Ramos (cell line): ENCODE measurements around the gene SEC14L5.

Source experiments
- in situ Hi-C: fragments of 300-500 bp; cut with MboI; formaldehyde crosslinking; loops from one replicate; pipeline ENCODE4 v1.14.3; 2022; ENCODE audit warnings: low sequenced_read_pairs; ENCODE audit not compliant: unreplicated experiment

SEC14L5 gene

DNA sequence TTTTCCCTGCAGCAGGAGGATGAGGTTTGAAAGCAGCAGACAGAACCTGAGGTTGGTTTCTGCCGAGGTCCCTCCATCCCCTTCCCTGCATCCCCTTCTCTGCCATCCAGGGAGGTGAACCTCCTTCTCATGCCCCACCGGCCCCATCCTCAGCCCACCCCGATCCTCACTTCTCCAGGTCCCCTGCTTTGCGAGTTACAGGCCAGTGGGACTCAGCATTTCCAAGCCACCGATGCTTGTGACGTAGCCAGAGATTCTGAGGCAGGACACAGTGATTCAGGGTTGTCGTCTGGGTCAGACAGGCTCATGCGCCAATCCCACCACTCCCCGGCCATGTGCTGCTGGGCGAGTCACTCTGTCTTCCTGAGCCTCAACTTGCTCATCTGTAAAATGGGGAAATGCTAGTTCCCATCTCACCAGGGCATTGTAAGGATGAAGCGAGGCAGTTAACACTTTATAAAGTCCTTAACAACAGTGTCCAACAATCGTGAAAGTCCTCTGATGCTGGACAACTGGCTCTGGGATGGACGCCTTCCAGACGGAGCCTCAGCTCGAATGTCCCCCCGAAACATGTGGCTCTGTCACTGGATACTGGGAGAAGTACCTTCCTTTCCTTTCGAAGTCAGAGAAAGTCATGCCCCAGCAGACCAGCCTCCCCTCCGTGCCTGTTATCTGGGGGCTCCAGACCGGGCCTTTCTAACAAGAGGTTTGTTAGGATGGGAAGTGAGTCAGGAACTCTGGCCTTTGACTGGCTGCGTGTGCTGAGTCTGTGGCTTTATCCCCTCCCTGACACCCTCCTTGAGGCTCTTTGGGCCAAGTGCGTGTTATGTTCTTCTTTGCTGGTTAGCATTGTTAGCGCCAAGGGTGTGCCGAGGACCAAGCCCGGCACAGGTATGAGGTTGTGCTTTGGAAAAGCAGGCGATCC is 21.9 kb downstream of the SEC14L5 start:
- in situ Hi-C loops: no loop called here

DNA sequence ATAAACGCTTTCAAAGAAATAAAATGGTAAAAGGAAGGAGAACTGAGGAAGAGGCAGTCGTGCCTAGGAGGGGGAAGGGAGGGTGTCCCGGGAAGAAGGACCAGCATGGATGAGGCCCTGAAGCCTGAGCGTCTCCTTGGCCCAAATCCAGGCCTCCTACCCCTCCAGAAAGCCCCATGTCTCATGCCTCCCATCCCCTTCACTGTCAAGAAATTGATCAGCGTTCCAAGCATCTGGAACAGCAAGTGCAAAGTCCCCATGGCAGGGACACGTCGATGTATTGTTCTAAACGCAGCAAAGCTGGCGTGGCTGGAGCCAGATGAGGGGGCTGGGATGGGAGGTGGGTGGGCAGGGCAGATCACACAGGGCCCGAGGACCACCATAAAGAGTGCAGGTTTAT is 22.6 kb downstream of the SEC14L5 start:
- in situ Hi-C loops: no loop called here

DNA sequence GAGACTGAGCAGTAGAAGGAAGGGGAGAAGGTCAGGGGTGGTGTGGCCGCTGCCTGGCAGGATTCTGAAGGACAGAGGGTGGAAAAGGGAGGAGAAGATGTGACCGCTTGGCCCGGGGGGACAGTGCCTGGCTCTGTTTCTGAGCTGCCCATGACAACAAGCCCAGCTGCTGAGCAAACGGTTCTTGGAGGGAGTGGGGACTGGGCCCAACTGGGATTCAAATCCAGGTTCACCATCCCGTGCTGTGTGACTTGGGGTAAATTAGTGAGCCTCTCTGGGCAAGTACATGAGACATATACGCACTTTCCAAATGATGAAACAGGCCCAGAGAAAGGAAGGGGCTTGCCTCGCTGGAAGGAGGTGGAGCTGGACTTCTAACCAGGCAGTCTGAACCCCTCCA is 23.3 kb downstream of the SEC14L5 start:
- in situ Hi-C loops: no loop called here

DNA sequence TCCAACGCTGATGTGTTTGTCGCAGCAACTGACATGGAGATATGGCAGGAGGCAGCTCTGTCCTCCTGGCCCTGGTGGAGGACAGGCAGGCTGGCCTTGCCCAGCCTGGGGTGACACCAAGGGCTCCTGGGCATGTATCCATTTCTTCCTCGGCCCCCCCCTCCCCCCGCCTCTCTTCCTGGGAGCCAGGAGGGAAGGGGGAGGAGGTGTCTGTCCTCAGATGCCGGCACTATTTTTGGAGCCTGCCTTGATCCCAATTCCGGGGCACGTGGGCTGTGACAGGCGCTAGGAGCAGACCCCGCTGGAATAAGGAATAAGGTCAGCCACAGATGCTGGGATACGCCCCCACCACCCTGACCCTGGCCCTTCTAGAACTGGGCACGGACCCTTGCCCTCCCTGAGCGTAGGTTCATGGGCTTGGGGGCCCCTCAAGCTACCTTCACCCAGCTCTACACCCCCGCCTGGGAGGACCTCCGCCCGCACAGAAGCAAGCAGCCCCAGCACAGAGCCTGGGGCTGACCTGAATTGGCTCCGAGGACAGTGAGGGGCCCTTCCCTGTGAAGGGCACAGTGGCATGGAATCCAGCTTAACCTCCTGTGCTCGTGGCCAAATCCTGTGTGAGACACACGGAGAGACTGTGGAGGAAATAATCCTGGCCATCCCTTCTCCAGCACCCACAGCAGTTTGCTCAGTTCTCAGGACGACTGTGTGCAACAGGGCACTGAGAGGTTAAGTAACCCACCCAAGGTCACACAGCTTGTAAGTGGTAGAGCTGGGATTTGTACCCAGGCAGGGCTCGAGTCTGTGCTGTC is 24.1 kb downstream of the SEC14L5 start:
- in situ Hi-C loops: no loop called here

DNA sequence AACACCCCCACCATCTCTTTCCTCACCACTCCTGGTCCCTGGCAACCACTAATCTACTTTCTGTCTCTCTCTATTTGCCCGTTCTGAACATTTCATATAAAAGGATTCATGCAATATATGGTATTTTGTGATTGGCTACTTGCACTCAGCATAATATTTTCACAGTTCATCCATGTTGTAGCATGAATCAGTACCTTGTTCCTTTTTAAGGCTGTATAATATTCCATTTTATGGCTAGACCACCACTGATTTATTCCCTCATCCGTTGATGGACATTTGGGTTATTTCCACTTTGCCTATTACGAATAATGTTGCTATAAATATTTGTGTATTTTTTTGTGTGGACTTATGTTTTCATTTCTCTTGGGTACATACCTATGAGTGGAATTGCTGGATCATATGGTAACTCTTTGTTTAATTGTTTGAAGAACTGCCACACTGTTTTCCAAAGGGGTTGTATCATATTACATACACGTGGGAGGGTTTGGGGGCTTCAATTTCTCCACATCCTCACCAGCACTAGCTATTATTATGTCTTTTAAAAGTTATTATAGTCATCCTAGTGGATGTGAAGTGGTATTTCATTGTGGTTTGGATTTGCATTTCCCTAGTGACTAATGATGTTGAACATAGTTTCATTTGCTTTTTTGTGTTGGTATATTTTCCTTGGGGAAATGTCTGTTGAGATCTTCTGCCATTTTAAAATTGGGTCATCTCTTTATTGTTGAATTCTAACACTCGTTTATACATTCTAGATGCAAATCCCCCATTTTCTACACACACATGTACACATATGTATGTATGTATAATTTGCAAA is 26.3 kb downstream of the SEC14L5 start:
- in situ Hi-C loops: no loop called here

DNA sequence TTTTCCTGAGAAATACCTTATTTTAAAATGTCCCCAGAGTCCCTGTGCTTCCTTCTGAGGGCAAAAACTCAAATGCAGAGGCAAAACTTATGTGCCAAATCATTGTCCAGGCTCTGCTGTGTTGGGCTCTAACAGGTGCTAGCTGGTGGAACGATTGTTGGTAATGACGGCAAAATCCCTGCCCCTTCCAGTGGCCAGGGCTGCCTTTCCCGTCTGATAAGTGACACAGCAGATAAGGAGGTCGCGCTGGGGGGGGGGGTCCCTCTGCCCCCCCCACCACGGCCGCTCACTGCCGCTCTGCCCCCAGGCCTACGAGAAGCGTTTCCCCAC is 29.1 kb downstream of the SEC14L5 start:
- in situ Hi-C loops: no loop called here

DNA sequence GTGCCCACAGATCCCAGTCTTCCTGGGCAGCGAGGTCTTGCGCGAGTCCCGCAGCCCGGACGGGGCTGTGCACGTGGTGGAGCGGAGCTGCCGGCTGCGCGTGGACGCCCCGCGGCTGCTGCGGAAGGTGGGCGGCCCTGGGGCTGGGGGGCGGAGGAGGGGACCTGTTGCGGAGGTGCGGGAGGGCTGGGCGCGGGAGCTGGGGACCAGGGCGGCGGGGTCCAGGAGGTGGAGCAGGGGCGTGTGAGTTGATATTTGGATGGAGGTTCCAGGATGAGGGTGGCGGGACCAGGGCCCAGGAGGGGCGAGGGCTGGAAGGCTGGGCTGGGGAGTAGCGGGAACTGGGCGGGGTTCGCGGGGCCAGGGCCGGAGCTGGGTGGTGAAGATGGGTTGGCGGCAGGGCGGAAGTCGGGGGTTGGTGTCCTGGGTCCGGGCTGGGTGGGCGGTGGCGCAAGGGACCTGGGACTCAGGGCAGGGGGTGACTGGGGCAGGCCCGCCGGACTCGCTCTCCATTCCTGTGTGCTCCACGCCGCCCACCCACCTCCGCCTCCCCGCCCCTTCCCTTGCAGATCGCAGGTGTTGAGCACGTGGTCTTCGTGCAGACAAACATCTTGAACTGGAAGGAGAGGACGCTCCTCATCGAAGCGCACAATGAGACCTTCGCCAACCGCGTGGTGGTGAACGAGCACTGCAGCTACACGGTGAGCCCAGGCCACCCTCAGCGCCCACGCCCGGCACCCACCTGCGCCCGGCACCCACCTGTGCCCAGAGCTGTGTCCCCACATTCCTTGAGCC is 29.6 kb downstream of the SEC14L5 start:
- in situ Hi-C loops: no loop called here

DNA sequence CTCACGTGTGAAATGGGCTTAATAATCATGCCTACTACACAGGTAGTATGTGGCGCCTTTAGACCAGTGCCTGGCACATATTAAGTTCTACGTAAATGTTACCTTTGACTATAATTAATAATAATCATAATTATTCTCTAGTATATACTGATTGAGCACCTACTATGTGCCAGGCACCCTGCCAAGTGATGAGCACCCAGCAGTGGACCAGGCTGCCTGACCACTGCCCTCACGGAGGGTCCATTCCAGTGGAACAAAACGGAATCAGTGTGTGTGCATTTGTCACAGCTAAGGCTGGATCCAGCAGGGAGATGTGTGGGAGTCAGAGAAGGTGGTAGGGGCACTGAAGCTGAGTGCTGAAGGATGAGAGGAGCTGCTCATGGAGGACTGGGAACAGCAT is 30.5 kb downstream of the SEC14L5 start:
- in situ Hi-C loops: no loop called here

DNA sequence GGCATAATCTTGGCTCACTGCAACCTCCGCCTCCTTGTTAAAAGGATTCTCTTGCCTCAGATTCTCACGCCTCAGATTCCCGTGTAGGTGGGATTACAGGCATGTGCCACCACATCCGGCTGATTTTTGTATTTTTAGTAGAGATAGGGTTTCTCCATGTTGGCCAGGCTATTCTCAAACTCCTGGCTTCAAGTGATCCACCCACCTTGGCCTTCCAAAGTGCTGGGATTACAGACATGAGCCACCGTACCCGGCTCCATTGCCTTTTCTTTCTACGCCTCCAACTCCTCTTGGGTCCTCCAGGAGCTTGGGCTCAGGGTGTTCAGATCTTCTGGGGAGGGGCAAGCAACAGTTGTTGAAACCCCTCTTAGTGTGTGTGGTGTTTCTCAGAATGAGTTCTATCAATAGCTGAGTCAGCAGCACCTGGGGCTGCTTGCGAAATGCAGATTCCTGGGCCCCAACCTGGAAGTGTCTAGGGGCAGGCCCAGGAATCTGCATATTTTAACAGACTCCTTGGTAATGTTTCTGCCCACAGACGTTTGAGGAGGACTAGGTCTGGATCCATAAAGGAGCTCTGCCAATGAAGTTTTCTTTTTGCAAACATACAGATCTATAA is 31.4 kb downstream of the SEC14L5 start:
- in situ Hi-C loops: no loop called here

DNA sequence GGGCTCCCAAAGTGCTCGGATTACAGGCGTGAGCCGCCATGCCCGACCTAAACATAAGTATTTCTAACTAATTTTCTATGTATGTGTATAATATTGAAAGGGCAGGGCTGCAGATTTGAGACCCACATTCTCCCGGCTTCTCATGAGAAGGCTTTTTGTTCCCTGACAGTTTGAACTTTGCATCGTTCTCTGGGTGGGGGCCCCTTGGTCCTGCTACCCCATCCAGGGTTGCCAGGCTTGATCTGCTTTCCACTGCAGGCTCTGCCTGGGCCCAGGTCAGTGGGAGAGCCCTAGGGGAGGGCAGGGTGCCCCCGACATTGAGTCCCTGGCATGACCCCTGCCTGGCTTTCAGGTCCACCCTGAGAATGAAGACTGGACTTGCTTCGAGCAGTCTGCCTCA is 32.3 kb downstream of the SEC14L5 start:
- in situ Hi-C loops: no loop called here

DNA sequence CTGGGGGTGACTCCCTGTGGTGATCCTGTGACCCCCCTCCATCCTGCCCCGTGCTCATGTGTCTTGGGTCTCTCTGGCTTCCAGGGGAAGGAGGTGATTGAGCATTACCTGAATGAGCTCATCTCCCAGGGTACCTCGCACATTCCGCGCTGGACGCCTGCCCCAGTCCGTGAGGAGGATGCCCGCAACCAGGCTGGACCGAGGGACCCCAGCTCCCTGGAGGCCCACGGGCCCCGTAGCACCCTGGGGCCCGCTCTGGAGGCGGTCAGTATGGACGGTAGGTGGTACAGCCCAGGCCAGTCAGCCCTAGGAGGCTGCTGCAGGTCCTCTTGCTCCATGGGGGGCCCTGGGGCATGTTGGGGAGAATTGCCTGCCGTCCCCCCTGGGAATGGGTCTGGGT is 33.6 kb downstream of the SEC14L5 start:
- in situ Hi-C loops: no loop called here

DNA sequence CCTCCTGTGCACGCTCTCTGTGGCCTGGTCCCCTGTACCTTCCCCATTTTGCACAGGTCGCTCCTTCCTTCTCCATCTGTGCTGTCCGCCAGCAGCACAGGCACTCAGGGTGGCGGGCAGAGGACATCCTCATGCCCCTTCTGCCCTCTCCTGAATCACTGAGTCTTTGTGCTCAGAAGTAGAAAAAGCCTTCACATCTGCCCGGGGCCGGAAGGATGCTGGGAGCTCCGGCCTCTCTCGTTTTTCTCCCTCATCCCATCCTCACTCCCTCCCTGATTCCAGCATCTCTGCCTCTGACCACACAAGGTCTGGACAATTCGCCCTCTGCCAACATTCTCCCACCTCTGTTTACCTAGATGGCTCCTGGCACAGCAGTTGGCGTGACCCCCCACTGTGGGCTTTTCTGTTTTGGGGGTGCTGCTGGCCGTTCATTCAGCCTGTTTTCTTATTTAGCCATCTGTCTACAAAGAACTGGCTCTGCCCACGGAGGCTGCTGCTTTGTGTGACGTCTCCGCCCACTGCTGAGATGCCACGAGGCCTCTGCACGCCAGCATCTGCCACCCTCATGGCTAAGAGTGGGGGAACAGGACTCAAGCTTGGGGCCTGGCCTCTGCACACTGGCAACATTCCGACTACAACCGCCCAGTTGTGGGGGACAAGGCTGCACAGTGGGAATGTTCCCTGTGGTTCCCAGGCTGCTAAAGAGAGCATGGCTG is 36.7 kb downstream of the SEC14L5 start:
- in situ Hi-C loops: no loop called here

DNA sequence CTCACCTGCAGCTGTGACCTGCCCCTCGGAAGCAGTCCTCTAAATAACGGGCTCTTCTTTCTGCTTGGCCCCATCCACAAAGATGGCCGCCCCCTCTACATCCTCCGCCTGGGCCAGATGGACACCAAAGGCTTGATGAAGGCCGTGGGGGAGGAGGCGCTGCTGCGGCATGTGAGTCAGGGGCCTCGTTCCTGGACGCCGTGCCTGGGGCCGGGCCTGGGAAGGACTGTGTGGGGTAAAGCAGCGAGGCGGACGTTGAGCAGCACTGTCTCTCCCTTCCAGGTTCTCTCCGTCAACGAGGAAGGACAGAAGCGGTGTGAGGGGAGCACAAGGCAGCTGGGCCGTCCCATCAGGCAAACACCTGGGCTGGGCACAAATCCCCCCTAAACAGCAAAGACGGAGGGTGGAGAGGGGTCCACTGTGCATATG is 42.5 kb downstream of the SEC14L5 start:
- in situ Hi-C loops: no loop called here

DNA sequence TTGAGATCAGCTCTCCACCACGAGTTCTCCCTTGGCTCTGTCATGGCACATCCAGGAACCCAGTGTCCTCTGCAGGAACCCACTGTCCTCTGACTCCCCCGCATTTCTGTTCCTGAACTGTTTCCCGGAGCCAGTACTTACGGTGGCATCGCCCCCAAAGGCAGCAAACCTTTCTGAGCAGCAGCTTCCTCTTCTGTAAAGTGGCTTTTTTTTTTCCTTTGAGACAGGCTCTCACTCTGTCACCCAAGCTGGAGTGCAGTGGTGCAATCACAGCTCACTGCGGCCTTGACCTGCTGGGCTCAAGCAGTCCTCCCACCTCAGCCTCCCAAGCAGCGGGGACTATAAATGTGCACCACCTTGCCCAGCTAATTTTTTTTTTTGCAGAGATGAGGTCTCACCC is 43.4 kb downstream of the SEC14L5 start:
- in situ Hi-C loops: no loop called here

DNA sequence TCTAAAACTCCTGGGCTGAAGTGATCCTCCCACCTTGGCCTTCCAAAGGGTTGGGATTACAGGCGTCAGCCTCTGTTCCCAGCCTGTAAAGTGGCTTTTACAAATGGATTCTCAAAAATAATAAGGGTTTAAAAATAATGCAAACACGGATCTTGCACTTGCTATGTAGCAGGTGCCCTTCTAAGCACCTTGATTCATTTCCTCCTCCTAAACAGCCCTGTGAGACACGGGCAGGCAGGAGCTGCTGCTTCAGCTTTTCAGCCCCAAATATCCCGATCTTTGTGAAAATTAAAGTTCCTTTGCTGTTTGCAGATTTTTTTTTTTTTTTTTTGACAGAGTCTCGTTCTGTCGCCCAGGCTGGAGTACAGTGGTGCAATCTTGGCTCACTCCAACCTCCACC is 43.9 kb downstream of the SEC14L5 start:
- in situ Hi-C loops: no loop called here

DNA sequence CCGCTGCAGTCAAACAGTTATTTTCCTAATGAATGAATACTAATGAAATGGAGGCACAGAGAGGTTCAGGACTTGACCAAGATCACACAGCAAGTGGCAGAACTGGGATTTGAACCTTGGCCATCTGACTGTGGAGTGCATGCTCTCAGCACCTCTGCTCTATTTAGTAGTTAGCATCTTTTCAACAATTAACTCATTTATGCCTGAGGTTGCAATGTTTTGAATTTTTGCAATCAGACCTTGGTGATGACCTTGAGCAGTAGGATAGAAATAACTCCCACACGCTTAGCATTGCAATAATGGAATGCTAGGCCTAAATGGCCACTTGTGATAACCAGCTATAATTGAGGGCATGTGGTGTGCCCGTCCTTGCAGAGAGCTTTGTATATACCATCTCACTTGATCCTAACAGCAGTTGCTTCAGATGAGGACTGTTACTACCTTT is 44.6 kb downstream of the SEC14L5 start:
- in situ Hi-C loops: no loop called here

DNA sequence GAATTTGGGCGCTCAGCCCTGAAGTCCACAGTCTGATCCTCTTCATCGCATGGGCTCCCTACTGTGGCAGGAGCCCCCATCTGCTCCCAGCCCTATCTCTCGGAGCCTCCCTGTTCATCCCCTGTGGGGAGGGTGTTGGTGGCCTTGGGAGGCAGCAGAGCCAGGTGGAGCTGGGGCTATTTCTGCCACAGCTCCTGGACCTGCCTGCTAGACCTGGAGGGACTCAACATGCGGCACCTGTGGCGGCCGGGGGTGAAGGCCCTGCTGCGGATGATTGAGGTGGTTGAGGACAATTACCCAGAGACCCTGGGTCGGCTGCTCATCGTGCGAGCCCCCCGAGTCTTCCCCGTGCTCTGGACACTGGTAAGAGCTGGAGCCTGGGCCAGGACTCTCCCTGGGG is 45.1 kb downstream of the SEC14L5 start:
- in situ Hi-C loops: no loop called here

DNA sequence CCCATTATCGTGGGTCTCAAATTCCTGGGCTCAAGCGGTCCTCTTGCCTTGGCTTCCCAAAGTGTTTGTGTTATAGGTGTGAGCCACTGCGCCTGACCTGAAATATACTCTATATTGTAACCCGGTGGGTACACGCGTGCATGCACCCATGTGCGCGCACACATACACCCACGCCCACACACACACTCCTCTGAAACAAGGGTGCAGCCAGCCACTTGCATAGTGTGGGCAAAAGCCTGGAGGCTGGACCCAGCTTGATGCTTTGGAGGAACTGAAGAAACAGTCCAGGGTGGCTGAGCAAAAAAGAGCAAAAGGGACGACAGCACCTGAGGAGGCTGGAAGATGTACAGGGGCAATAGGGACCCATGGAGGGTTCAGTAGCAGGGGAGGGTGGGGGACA is 45.7 kb downstream of the SEC14L5 start:
- in situ Hi-C loops: no loop called here

DNA sequence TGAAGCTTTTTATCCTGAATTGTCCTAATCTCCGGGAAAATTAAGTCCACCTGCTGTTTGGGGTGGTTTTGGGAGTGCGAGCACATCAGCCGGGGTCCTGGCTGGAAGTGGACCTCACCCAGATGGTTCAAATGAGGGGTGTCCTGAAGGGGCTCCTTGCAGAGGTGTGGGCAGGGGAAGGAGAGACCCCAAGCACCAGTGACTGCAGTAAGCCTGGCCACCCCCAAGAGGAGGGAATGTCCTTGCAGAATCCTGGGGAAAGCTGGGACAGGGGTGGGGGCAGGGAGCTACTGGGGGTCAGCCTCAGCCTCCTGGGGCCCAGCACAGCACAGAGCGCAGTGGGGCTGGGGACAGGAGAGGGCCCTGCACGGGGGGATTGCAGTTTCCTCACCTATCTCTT is 46.2 kb downstream of the SEC14L5 start:
- in situ Hi-C loops: no loop called here
